ENCODE measurements around the gene MYO1E. TPM values are rescaled to one million over a fixed set of nuclear protein-coding genes. Genes with fewer than 3 reads are reported as not detected.
"Not testable (repeated sequence)": the region's sequence is repeated elsewhere in the genome, so short reads cannot be mapped to it uniquely, and the experiment has no call there.

MYO1E gene
- total RNA-seq, 2 donors from 2014 or later: 47.8 to 65.6 TPM

DNA sequence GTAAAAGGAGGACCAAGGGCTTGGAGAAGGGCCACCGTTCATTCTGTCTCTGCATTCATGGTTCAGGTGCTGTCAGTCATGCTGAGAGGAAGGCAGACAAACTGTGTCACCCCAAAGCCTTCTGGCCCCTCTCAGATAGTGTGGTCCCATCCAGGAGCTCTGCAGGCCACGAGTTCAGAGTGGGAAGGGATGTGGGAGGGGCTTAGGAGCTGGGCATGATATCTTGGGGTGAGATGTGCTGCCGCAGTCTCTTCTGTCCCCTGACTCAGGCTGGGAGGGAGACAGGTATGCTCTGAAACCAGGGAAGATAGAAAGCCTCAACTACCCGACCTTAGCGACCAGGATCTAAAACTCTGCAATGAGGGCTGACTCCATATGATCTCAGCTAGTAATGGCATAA lies 19.6 kb upstream of the MYO1E start:
- Histone ChIP-seq H3K4me3 (ENCODE audit: low read length) (no peak overlapping the region), H3K4me1 (ENCODE audit: control insufficient read depth, insufficient read depth, low read length) (no peaks in the 10 kb centered on the region), H3K9ac (ENCODE audit: extremely low read depth, low read length, poor library complexity, severe bottlenecking) (no peak overlapping the region), H3K27me3 (ENCODE audit: control insufficient read depth, insufficient read depth, low read length, poor library complexity, severe bottlenecking) (no peaks in the 10 kb centered on the region), H3K27ac (ENCODE audit: low read depth, low read length) (no peak overlapping the region), H3K36me3 (ENCODE audit: control insufficient read depth, insufficient read depth, low read length) (no peaks in the 10 kb centered on the region), H3K9me3 (ENCODE audit: control insufficient read depth, low read length) (no peaks in the 10 kb centered on the region)
- Mint-ChIP-seq H3K9me3 (no peaks in the 10 kb centered on the region), H3K4me3 (no peak overlapping the region), H3K27me3 (ENCODE audit: insufficient read depth) (no peaks in the 10 kb centered on the region), H3K36me3 (ENCODE audit: low read depth) (no peaks in the 10 kb centered on the region), H3K27ac (no peak overlapping the region), H3K4me1 (no peaks in the 10 kb centered on the region)
- TF ChIP-seq, protein P1, sequence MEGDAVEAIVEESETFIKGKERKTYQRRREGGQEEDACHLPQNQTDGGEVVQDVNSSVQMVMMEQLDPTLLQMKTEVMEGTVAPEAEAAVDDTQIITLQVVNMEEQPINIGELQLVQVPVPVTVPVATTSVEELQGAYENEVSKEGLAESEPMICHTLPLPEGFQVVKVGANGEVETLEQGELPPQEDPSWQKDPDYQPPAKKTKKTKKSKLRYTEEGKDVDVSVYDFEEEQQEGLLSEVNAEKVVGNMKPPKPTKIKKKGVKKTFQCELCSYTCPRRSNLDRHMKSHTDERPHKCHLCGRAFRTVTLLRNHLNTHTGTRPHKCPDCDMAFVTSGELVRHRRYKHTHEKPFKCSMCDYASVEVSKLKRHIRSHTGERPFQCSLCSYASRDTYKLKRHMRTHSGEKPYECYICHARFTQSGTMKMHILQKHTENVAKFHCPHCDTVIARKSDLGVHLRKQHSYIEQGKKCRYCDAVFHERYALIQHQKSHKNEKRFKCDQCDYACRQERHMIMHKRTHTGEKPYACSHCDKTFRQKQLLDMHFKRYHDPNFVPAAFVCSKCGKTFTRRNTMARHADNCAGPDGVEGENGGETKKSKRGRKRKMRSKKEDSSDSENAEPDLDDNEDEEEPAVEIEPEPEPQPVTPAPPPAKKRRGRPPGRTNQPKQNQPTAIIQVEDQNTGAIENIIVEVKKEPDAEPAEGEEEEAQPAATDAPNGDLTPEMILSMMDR (conservative IDR thresholded peaks at IDR 0.05): no peak
- 74 to 81% methylated on average over 4 to 5 of the region's 5 CpGs for WGBS, 2 experiments (ENCODE audit: insufficient coverage in 1 of 2, insufficient read length in 1 of 2)
- DNase-seq: no peak

DNA sequence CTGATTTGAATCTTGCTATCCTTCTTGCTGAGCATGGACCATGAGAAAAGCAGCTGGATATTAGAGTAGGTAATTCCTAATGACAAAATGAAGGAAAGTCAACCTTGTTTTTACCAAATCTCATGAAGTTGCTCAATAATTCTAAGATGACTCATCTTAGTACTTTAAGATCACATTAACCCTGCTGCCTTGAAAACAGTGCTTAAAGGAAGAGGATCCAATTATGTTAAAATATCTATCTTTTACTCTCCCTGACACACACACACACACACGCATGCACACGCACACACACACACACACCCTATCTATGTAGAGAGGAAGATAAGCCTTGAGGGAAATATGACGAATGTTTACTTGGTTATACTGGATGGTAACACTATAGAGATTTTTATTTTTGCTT lies 16.0 kb upstream of the MYO1E start:
- Histone ChIP-seq H3K27ac (ENCODE audit: low read depth, low read length) (no peak overlapping the region), H3K4me1 (ENCODE audit: control insufficient read depth, insufficient read depth, low read length) (no peaks in the 10 kb centered on the region), H3K36me3 (ENCODE audit: control insufficient read depth, insufficient read depth, low read length) (no peaks in the 10 kb centered on the region), H3K9me3 (ENCODE audit: control insufficient read depth, low read length) (no peaks in the 10 kb centered on the region), H3K9ac (ENCODE audit: extremely low read depth, low read length, poor library complexity, severe bottlenecking) (no peak overlapping the region), H3K27me3 (ENCODE audit: control insufficient read depth, insufficient read depth, low read length, poor library complexity, severe bottlenecking) (no peaks in the 10 kb centered on the region), H3K4me3 (ENCODE audit: low read length) (no peak overlapping the region)
- WGBS, 2 experiments (ENCODE audit: insufficient coverage in 1 of 2, insufficient read length in 1 of 2): no CpG with 5 or more reads among the region's 3 CpGs
- TF ChIP-seq, protein P1 (conservative IDR thresholded peaks at IDR 0.05): no peak
- DNase-seq: no peak
- H3K4me1 Mint-ChIP-seq: no peaks in the 10 kb centered on the region
- no peaks in the 10 kb centered on the region for H3K27me3 Mint-ChIP-seq (ENCODE audit: insufficient read depth)
- H3K36me3 Mint-ChIP-seq (ENCODE audit: low read depth): no peaks in the 10 kb centered on the region
- no peak overlapping the region for H3K27ac Mint-ChIP-seq
- H3K4me3 Mint-ChIP-seq: no peak overlapping the region
- H3K9me3 Mint-ChIP-seq: no peaks in the 10 kb centered on the region

DNA sequence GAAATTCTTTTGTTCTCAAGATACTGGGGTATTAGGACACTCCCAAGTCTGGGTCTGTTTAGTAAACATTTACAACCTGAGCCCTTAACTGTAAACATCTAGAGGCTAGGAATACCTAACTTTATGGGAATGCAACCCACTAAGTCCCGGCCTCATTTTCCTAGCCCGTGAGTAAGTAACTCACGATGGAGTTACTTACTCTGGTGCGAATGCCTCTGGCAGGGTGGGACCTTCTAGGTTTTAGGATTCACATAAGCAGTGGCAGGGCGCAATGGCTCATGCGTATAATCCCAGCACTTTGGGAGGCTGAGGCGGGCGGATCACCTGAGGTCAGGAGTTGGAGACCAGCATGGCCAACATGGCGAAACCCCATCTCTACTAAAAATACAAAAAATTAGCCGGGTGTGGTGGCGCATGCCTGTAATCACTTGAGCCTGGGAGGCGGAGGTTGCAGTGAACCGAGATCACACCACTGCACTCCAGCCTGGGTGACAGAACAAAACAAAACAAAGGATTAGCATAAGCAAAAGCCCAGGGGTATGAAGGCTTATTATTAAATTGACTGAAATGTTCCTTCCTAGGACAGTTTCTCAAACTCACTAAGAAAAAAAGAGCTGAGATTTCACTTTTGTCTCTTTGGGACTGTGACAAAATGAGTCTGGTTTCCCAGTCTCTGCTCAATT lies 14.7 kb upstream of the MYO1E start:
- DNase-seq; H3K4me3 Mint-ChIP-seq; H3K27me3 ChIP-seq (ENCODE audit: control insufficient read depth, insufficient read depth, low read length, poor library complexity, severe bottlenecking); H3K36me3 Mint-ChIP-seq (ENCODE audit: low read depth); H3K36me3 ChIP-seq (ENCODE audit: control insufficient read depth, insufficient read depth, low read length); H3K4me3 ChIP-seq (ENCODE audit: low read length); H3K9me3 ChIP-seq (ENCODE audit: control insufficient read depth, low read length); H3K9ac ChIP-seq (ENCODE audit: extremely low read depth, low read length, poor library complexity, severe bottlenecking); H3K9me3 Mint-ChIP-seq; H3K27ac ChIP-seq (ENCODE audit: low read depth, low read length); H3K27me3 Mint-ChIP-seq (ENCODE audit: insufficient read depth); H3K27ac Mint-ChIP-seq; H3K4me1 ChIP-seq (ENCODE audit: control insufficient read depth, insufficient read depth, low read length); H3K4me1 Mint-ChIP-seq: not testable (repeated sequence)
- 91 to 93% methylated on average over 12 to 13 of the region's 13 CpGs for WGBS, 2 experiments (ENCODE audit: insufficient coverage in 1 of 2, insufficient read length in 1 of 2)

DNA sequence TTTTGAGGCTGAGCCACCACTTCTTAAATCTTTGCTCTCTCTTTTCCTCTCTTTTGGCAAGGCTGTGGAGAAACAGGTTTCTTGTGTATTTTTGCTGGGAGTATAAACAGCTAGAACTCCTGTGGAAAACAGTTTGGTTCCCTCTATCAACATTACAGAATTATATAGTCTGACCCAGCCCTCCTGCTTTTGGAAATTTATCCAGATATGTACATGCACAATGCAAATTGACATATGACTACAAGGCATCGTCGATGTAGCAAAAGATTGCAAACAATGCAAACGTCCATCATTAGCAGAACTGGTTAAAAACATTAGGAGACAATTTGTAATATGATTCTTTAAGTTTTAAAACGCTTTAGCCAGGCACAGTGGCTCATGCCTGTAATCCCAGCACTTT lies 12.5 kb upstream of the MYO1E start:
- Mint-ChIP-seq H3K36me3 (ENCODE audit: low read depth) (peaks cover 2% of the 10 kb centered on the region), H3K4me1 (no peaks in the 10 kb centered on the region), H3K27me3 (ENCODE audit: insufficient read depth) (no peaks in the 10 kb centered on the region), H3K27ac (no peak overlapping the region), H3K9me3 (no peaks in the 10 kb centered on the region), H3K4me3 (no peak overlapping the region)
- TF ChIP-seq, protein P1 (conservative IDR thresholded peaks at IDR 0.05): no peak
- no peak overlapping the region for H3K27ac ChIP-seq (ENCODE audit: low read depth, low read length)
- no peak overlapping the region for H3K9ac ChIP-seq (ENCODE audit: extremely low read depth, low read length, poor library complexity, severe bottlenecking)
- no peak for DNase-seq
- H3K4me1 ChIP-seq (ENCODE audit: control insufficient read depth, insufficient read depth, low read length): no peaks in the 10 kb centered on the region
- H3K27me3 ChIP-seq (ENCODE audit: control insufficient read depth, insufficient read depth, low read length, poor library complexity, severe bottlenecking): no peaks in the 10 kb centered on the region
- H3K9me3 ChIP-seq (ENCODE audit: control insufficient read depth, low read length): no peaks in the 10 kb centered on the region
- no peak overlapping the region for H3K4me3 ChIP-seq (ENCODE audit: low read length)
- 89 to 91% methylated on average over 4 of the region's 4 CpGs for WGBS, 2 experiments (ENCODE audit: insufficient coverage in 1 of 2, insufficient read length in 1 of 2)
- H3K36me3 ChIP-seq (ENCODE audit: control insufficient read depth, insufficient read depth, low read length): no peaks in the 10 kb centered on the region
